HL-60 (cell line): Measurements from ENCODE around the gene GABPA.

Experiments used
- CTCF ChIP-seq: IDR thresholded peaks from one replicate; pipeline ENCODE4 v1.5.1; 2011; ENCODE audit warnings: low read length, control low read depth, inconsistent platforms; ENCODE audit not compliant: insufficient read depth
- POLR2AphosphoS5 ChIP-seq: IDR thresholded peaks from 2 replicates; pipeline ENCODE4 v1.6.1; 2012; ENCODE audit warnings: low read depth

- TF ChIP-seq POLR2AphosphoS5 = no peak
- TF ChIP-seq CTCF = no peak
These were observed 22.8 kb downstream of the GABPA start for GRCh38 chr21:25757531-25757930.
